Activated CD4-positive, alpha-beta T cell treated with anti-CD3 and anti-CD28 coated beads, Interleukin-2, amount 10 ng/mL, durations not matched to agents 24 days and 14 days (primary cell): Measurements from ENCODE around the gene TMEM106A. TPM values are rescaled to one million over a fixed set of nuclear protein-coding genes. Genes with fewer than 3 reads are reported as not detected.
"Not testable (repeated sequence)": the region's sequence is repeated elsewhere in the genome, so short reads cannot be mapped to it uniquely, and the experiment has no call there.

Experiments used
- DNase-seq: peaks from one replicate; pipeline ENCODE4 v3.0.0; 2022
- H3K27ac Mint-ChIP-seq: one replicate; pipeline ENCODE4 v1.8.0; 2022; ENCODE audit warnings: mild to moderate bottlenecking, mixed read lengths
- H3K27me3 Mint-ChIP-seq: one replicate; pipeline ENCODE4 v1.8.0; 2022; ENCODE audit warnings: mixed read lengths
- H3K36me3 Mint-ChIP-seq: one replicate; pipeline ENCODE4 v1.8.0; 2022; ENCODE audit warnings: low read depth, mild to moderate bottlenecking, mixed read lengths
- H3K4me1 Mint-ChIP-seq: one replicate; pipeline ENCODE4 v1.8.0; 2021; ENCODE audit warnings: mixed read lengths
- H3K4me3 Mint-ChIP-seq: one replicate; pipeline ENCODE4 v1.8.0; 2022; ENCODE audit warnings: mild to moderate bottlenecking, moderate library complexity, mixed read lengths
- H3K9me3 Mint-ChIP-seq: one replicate; pipeline ENCODE4 v1.8.0; 2021; ENCODE audit warnings: mixed read lengths
- intact Hi-C: fragments of 100-400 bp; cut with micrococcal nuclease; formaldehyde crosslinking; loops from one replicate; pipeline ENCODE4 v1.15.1; 2023
- total RNA-seq: library from RNA; stranded (reverse); gene quantifications from 2 replicates; pipeline ENCODE4 v1.2.3, GENCODE V29; 2022

The TMEM106A gene
- total RNA-seq, 1 donor from 2014 or later: 17.9 TPM

DNA sequence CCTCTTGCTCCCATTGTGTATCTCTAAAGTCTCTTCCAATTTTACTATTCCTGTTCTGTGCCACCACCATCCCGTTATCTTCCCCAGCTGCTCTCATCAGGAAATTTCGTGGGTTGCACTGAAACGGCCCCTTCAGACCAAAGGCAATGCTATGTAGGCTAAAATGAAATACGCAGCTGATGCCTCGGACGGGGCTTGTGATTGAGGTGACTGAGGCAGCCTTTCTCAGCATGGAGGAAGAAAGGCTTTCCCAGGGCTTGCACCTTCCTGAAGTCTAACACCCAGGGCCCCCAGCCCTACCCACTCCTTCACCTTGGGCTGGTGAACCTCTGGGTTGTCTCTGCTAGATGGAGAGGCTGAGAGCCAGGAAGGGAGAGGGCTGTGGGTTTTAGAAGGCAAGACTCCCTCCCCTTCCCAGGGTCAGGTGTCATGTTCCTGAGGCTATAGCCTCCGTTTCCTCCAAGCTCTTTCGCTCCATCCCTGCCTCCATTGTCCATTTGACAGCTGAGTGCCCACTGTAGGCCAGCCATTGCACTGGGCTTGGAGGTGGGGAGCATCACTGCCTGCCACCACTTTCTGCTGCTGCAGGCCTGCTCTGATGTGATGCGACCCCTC is 8.9 kb downstream of the TMEM106A start:
- H3K4me1 Mint-ChIP-seq: peaks cover 24% of the 10 kb centered on the region
- H3K9me3 Mint-ChIP-seq: no peaks in the 10 kb centered on the region
- no peak overlapping the region for H3K27ac Mint-ChIP-seq
- peaks cover 30% of the 10 kb centered on the region for H3K36me3 Mint-ChIP-seq
- H3K27me3 Mint-ChIP-seq: no peaks in the 10 kb centered on the region
- DNase-seq: peak; percentile 46
- H3K4me3 Mint-ChIP-seq: no peak overlapping the region
- intact Hi-C loops: no loop called here

DNA sequence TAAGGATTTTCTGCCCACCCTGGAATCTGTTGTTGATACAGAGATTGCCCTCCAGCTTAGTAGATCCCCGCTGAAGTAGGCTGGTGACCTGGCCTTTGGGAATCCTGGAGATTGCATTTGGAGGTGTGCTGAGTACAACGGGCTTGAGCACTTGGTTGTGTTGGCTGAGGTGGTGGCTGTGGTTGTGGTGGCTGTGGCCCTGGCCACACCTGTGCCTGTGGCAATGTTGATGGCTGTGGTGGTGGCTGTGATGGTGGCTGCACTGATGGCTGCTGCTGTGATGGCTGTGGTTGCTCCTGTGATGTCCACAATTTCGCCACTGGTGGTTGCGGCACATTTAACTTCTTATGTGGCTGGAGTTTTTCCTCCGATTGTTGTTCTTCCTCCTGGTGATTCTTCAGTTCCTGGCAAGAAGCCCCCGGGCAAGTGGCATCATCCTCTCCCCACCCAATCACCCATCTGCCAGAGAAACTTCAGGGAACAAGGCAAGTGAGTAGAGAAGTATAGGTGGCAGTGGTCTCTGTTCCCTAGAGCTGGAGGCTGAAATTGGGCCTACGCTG is 12.6 kb downstream of the TMEM106A start:
- no peaks in the 10 kb centered on the region for H3K9me3 Mint-ChIP-seq
- intact Hi-C loops: no loop called here
- no peak overlapping the region for H3K27ac Mint-ChIP-seq
- DNase-seq: peak; percentile 53
- no peaks in the 10 kb centered on the region for H3K27me3 Mint-ChIP-seq
- H3K4me3 Mint-ChIP-seq: no peak overlapping the region
- peaks cover 10% of the 10 kb centered on the region for H3K4me1 Mint-ChIP-seq
- peaks cover 8% of the 10 kb centered on the region for H3K36me3 Mint-ChIP-seq

DNA sequence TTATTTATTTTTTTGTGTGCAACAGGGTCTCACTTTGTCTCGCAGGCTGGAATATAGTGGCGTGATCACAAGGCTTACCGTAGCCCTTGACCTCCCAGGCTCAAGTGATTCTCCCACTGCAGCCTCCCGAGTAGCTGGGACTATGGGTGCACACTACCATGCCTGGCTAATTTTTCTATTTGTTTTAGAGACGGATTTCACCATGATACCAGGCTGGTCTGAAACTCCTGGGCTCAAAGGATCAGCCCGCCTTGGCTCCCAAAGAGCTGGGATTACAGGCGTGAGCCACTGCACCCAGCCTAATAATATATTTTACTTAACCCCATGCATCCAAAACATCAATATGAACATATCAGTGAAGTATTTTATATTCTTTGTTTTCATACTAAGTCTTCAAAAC is 14.7 kb downstream of the TMEM106A start:
- H3K4me1 Mint-ChIP-seq: peaks cover 5% of the 10 kb centered on the region
- intact Hi-C loops: no loop called here
- H3K27ac Mint-ChIP-seq: no peak overlapping the region
- no peaks in the 10 kb centered on the region for H3K9me3 Mint-ChIP-seq
- peaks cover 8% of the 10 kb centered on the region for H3K36me3 Mint-ChIP-seq
- DNase-seq: no peak
- no peaks in the 10 kb centered on the region for H3K27me3 Mint-ChIP-seq
- H3K4me3 Mint-ChIP-seq: no peak overlapping the region

DNA sequence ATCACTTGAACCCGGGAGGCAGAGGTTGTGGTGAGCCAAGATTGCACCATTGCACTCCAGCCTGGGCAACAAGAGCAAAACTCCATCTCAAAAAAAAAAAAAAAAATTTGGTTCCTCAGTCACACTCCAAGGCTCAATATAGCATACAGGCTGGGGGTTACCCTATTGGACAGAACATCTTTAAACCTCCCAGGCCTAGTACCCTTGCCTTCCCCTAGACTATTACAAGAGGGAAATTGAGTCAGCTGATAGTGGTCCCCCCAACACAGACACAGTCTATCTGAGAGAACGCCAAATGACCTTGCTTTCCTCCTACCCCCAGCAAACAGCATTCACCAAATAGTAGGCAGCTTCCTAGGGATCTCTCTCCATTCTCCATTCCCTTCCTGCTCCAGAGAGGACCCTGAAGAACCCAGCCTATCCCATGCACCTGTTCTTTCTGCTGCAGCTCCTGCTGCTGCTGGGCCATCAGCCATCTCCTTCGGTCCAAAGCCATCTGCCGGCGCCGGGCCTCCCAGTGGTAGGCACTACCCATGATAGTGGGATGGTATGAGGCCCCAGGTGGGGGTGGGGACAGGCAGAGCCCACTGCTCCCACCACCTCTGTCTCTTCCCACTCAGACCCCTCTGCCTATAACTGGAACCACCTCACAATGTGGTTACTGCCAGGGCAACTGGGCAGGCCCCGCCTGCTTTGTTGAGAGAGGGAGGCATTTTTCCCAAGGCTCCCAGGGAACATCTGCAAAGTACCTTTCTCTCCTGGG is 16.5 kb downstream of the TMEM106A start, which contains the start of gene CCDC200:
CCDC200 (minus strand) TSS at position 604 of the 763 bp plus-strand sequence; CDS start at position 535, 69 bp downstream.
- intact Hi-C loops, H3K4me3 Mint-ChIP-seq, H3K36me3 Mint-ChIP-seq, DNase-seq, H3K4me1 Mint-ChIP-seq, H3K9me3 Mint-ChIP-seq, H3K27me3 Mint-ChIP-seq, H3K27ac Mint-ChIP-seq: not testable (repeated sequence)

DNA sequence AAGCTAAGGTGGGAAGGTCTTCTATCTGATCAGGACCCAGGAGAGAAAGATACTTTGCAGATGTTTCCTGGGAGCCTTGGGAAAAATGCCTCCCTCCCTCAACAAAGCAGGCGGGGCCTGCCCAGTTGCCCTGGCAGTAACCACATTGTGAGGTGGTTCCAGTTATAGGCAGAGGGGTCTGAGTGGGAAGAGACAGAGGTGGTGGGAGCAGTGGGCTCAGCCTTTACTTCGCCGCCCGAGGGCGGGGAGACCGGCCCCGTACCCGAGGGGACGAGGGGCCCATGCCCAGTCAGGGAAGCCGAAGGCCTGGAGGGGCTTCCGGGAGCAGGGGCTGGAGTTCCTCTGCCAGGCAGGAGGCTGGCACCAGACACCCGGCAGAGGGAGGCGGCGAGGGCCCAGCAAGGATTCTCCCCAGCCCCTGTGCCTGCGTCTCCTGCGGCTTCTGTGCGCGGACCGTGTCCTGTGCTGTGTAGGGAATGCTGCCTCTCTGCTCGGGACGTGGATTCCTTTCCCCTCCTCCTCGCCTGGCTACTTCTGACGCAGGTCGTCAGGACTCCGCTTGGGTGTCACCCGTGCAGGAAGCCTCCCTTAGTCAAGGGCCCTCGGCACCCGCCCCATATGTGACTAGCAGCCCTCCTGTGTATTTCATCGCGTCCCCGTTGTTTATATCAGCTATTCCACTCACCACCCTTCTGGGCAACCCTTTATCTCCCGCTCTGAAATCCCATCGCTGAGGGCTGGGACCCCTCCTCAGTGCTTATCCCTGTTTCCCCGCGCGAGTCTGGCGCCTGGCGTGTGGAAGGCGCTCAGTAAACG is 19.7 kb downstream of the TMEM106A start:
- H3K9me3 Mint-ChIP-seq, intact Hi-C loops, H3K27ac Mint-ChIP-seq, H3K4me1 Mint-ChIP-seq, H3K4me3 Mint-ChIP-seq, H3K27me3 Mint-ChIP-seq, H3K36me3 Mint-ChIP-seq: not testable (repeated sequence)
- peak; percentile 48 for DNase-seq

DNA sequence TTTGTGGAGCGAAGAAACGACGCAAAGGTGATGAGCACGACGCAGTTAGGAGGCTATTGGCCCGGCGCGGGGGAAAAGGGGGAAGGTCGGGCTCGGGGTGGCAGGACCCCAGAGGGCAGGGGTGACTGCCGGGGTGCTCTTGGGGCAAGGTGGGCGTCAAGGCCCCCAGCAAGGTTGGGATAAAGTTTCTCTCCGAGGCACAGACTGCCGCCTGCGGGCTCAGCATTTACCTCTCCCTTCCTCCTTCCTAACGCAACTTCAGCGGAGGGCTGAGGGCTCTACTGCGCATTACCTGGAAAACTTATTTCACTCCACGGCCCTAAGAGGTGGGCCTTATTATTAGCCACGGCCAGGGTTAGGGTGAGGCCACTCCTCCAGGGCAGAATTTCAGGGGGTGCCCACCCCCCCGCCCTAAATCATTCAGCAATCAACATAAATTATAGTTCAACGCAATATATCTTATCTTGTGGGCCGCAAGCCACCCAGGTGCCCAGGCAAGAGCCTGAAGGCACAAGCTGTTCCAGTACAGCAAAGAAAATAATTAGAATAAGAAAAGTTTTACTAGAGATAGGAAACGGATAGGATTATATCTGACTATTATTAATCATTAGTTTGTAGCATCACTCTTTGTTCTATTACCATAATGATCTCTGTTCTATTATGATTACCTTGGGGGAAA is 20.5 kb downstream of the TMEM106A start:
- DNase-seq: peak; percentile 79
- H3K36me3 Mint-ChIP-seq, H3K27me3 Mint-ChIP-seq, H3K9me3 Mint-ChIP-seq, H3K4me1 Mint-ChIP-seq, intact Hi-C loops: not testable (repeated sequence)
- Mint-ChIP-seq H3K27ac (peak overlapping the region; percentile 48), H3K4me3 (peak overlapping the region; percentile 41)

DNA sequence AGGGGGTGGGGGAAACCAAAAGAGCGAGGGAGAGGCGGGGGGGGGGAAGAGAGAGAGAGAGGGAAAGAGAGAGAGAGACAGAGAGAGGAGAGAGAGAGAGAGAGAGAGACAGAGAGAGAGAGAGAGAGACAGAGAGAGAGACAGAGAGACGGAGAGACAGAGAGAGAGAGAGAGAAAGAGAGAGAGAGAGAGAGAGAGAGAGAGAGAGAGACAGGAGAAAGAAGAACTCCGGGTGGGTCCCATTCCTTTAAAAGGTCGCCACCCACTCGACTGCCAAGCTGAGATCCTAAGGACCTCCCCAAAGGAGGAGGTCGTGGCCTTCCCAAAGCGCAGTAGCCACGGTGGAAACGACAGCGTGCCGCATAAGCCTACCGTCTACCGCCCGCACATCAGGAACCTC is 21.6 kb downstream of the TMEM106A start:
- H3K4me3 Mint-ChIP-seq, DNase-seq, H3K9me3 Mint-ChIP-seq, intact Hi-C loops, H3K36me3 Mint-ChIP-seq, H3K27me3 Mint-ChIP-seq, H3K4me1 Mint-ChIP-seq, H3K27ac Mint-ChIP-seq: not testable (repeated sequence)

DNA sequence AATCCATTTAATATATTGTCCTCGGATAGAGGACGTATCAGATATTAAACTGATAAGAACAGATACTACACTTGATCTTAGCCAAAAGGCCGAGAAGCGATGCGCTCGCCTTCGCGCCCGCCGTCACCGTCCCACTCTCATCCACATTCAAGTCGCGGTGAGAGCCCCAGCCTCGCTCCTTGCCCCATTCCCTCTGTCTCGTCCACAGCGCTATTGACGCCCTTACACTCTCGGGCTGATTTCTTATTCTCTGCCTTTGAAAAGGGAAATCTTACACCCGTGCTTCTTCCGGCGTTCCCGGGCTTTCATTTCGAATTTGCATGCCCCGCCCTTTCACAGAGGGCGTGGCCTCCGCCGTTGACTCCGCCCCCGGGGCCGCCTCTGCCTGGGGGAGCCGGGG is 22.2 kb downstream of the TMEM106A start, which contains the start of gene RNU2-1:
RNU2-1 (minus strand) TSS at position 101 of the 400 bp plus-strand sequence.
- H3K36me3 Mint-ChIP-seq, DNase-seq, H3K27ac Mint-ChIP-seq, H3K4me3 Mint-ChIP-seq, H3K27me3 Mint-ChIP-seq, H3K4me1 Mint-ChIP-seq, intact Hi-C loops, H3K9me3 Mint-ChIP-seq: not testable (repeated sequence)

DNA sequence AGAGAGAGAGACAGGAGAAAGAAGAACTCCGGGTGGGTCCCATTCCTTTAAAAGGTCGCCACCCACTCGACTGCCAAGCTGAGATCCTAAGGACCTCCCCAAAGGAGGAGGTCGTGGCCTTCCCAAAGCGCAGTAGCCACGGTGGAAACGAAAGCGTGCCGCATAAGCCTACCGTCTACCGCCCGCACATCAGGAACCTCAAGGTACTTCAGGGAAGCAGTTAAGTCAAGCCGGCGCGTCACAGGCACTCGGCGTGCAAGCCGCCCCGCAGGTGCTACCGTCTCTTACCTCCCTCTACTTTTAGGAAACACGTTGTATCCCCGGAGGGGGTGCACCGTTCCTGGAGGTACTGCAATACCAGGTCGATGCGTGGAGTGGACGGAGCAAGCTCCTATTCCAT is 27.9 kb downstream of the TMEM106A start:
- intact Hi-C loops, H3K9me3 Mint-ChIP-seq, H3K4me3 Mint-ChIP-seq, H3K27me3 Mint-ChIP-seq, H3K36me3 Mint-ChIP-seq, DNase-seq, H3K27ac Mint-ChIP-seq, H3K4me1 Mint-ChIP-seq: not testable (repeated sequence)

DNA sequence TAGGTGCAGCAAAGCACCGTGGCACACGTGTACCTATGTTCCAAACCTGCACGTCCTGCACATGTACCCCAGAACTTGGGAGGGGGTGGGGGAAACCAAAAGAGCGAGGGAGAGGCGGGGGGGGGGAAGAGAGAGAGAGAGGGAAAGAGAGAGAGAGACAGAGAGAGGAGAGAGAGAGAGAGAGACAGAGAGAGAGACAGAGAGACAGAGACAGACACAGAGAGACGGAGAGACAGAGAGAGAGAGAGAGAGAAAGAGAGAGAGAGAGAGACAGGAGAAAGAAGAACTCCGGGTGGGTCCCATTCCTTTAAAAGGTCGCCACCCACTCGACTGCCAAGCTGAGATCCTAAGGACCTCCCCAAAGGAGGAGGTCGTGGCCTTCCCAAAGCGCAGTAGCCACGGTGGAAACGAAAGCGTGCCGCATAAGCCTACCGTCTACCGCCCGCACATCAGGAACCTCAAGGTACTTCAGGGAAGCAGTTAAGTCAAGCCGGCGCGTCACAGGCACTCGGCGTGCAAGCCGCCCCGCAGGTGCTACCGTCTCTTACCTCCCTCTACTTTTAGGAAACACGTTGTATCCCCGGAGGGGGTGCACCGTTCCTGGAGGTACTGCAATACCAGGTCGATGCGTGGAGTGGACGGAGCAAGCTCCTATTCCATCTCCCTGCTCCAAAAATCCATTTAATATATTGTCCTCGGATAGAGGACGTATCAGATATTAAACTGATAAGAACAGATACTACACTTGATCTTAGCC is 29.1 kb downstream of the TMEM106A start:
- H3K4me3 Mint-ChIP-seq, H3K36me3 Mint-ChIP-seq, intact Hi-C loops, H3K4me1 Mint-ChIP-seq, H3K9me3 Mint-ChIP-seq, H3K27me3 Mint-ChIP-seq, H3K27ac Mint-ChIP-seq: not testable (repeated sequence)
- peak; percentile 56 for DNase-seq

DNA sequence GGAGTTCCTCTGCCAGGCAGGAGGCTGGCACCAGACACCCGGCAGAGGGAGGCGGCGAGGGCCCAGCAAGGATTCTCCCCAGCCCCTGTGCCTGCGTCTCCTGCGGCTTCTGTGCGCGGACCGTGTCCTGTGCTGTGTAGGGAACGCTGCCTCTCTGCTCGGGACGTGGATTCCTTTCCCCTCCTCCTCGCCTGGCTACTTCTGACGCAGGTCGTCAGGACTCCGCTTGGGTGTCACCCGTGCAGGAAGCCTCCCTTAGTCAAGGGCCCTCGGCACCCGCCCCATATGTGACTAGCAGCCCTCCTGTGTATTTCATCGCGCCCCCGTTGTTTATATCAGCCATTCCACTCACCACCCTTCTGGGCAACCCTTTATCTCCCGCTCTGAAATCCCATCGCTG is 34.8 kb downstream of the TMEM106A start:
- H3K27ac Mint-ChIP-seq, H3K27me3 Mint-ChIP-seq, H3K4me3 Mint-ChIP-seq, H3K9me3 Mint-ChIP-seq, H3K4me1 Mint-ChIP-seq, H3K36me3 Mint-ChIP-seq, intact Hi-C loops: not testable (repeated sequence)
- DNase-seq: peak; percentile 87
